Measurements from ENCODE around the gene TMEM106C. TPM values are rescaled to one million over a fixed set of nuclear protein-coding genes. Genes with fewer than 3 reads are reported as not detected.
A peak's percentile ranks its signal among the peaks of the same experiment; 100 is the strongest.
"Not testable (repeated sequence)": the region's sequence is repeated elsewhere in the genome, so short reads cannot be mapped to it uniquely, and the experiment has no call there.

Gene TMEM106C
- total RNA-seq, 1 experiment from 2014 or later: 223 TPM

- in situ Hi-C loops (cut with HindIII; ENCODE audit: low pct_unique_long_range_greater_than_20kb, low sequenced_read_pairs): no loop called here
- DNase-seq (ENCODE audit: low read depth): no peak
Observed at GRCh38 chr12:47946413-47947323, 16.7 kb upstream of the TMEM106C start.

- no peak for DNase-seq (ENCODE audit: low read depth)
- in situ Hi-C loops (cut with HindIII; ENCODE audit: low pct_unique_long_range_greater_than_20kb, low sequenced_read_pairs): no loop called here
Observed at GRCh38 chr12:47947341-47947740, 16.1 kb upstream of the TMEM106C start.

GRCh38 chr12:47949441-47950341 lies 13.7 kb upstream of the TMEM106C start:
- in situ Hi-C loops (cut with HindIII; ENCODE audit: low pct_unique_long_range_greater_than_20kb, low sequenced_read_pairs): no loop called here
- DNase-seq (ENCODE audit: low read depth): peak; percentile 60

- in situ Hi-C loops (cut with HindIII; ENCODE audit: low pct_unique_long_range_greater_than_20kb, low sequenced_read_pairs): no loop called here
Observed at GRCh38 chr12:47950856-47951468, 12.4 kb upstream of the TMEM106C start.

GRCh38 chr12:47954058-47954457 lies 9.3 kb upstream of the TMEM106C start:
- no peak for DNase-seq (ENCODE audit: low read depth)
- in situ Hi-C loops (cut with HindIII; ENCODE audit: low pct_unique_long_range_greater_than_20kb, low sequenced_read_pairs): no loop called here

More at GRCh38 chr12:47950856-47951468, 12.4 kb upstream of the TMEM106C start:
- DNase-seq (ENCODE audit: low read depth): no peak

GRCh38 chr12:47954467-47955045 lies 8.8 kb upstream of the TMEM106C start:
- DNase-seq (ENCODE audit: low read depth): no peak
- in situ Hi-C loops (cut with HindIII; ENCODE audit: low pct_unique_long_range_greater_than_20kb, low sequenced_read_pairs): no loop called here

- no peak for DNase-seq (ENCODE audit: low read depth)
- in situ Hi-C loops (cut with HindIII; ENCODE audit: low pct_unique_long_range_greater_than_20kb, low sequenced_read_pairs): no loop called here
Observed at GRCh38 chr12:47955059-47955458, 8.3 kb upstream of the TMEM106C start.

GRCh38 chr12:47957671-47958070 lies 5.7 kb upstream of the TMEM106C start:
- DNase-seq (ENCODE audit: low read depth); in situ Hi-C loops (cut with HindIII; ENCODE audit: low pct_unique_long_range_greater_than_20kb, low sequenced_read_pairs): not testable (repeated sequence)

- no peak for DNase-seq (ENCODE audit: low read depth)
- in situ Hi-C loops (cut with HindIII; ENCODE audit: low pct_unique_long_range_greater_than_20kb, low sequenced_read_pairs): no loop called here
Observed at GRCh38 chr12:47962198-47962597, 1.2 kb upstream of the TMEM106C start.

- DNase-seq (ENCODE audit: low read depth): peak; percentile 16
- in situ Hi-C loops (cut with HindIII; ENCODE audit: low pct_unique_long_range_greater_than_20kb, low sequenced_read_pairs): no loop called here
Observed at GRCh38 chr12:47964106-47964728, 821 bp downstream of the TMEM106C start.

- DNase-seq (ENCODE audit: low read depth): no peak
Observed at GRCh38 chr12:47965581-47965980, 2.2 kb downstream of the TMEM106C start.

GRCh38 chr12:47967461-47968321 lies 4.3 kb downstream of the TMEM106C start:
- DNase-seq (ENCODE audit: low read depth): no peak
- in situ Hi-C loops (cut with HindIII; ENCODE audit: low pct_unique_long_range_greater_than_20kb, low sequenced_read_pairs): no loop called here

More at GRCh38 chr12:47965581-47965980, 2.2 kb downstream of the TMEM106C start:
- in situ Hi-C loops (cut with HindIII; ENCODE audit: low pct_unique_long_range_greater_than_20kb, low sequenced_read_pairs): no loop called here

GRCh38 chr12:47969845-47970244 lies 6.4 kb downstream of the TMEM106C start:
- in situ Hi-C loops (cut with HindIII; ENCODE audit: low pct_unique_long_range_greater_than_20kb, low sequenced_read_pairs): no loop called here
- no peak for DNase-seq (ENCODE audit: low read depth)

GRCh38 chr12:47970843-47971242 lies 7.4 kb downstream of the TMEM106C start:
- DNase-seq (ENCODE audit: low read depth): no peak
- in situ Hi-C loops (cut with HindIII; ENCODE audit: low pct_unique_long_range_greater_than_20kb, low sequenced_read_pairs): no loop called here

GRCh38 chr12:47972895-47973294 lies 9.5 kb downstream of the TMEM106C start:
- in situ Hi-C loops (cut with HindIII; ENCODE audit: low pct_unique_long_range_greater_than_20kb, low sequenced_read_pairs): no loop called here
- no peak for DNase-seq (ENCODE audit: low read depth)

- in situ Hi-C loops (cut with HindIII; ENCODE audit: low pct_unique_long_range_greater_than_20kb, low sequenced_read_pairs): no loop called here
- DNase-seq (ENCODE audit: low read depth): no peak
Observed at GRCh38 chr12:47973870-47974269, 10.5 kb downstream of the TMEM106C start.

GRCh38 chr12:47975036-47975620 lies 11.7 kb downstream of the TMEM106C start:
- in situ Hi-C loops (cut with HindIII; ENCODE audit: low pct_unique_long_range_greater_than_20kb, low sequenced_read_pairs): no loop called here
- no peak for DNase-seq (ENCODE audit: low read depth)

Measured in Caki2 (cell line).